HG03432 (cell line): ENCODE data around the gene ARHGAP15.

Experiments
- ATAC-seq: cut with Tn5 transposase; IDR thresholded peaks from one replicate; pipeline ENCODE4 v1.9.1; 2021; ENCODE audit warnings: mild to moderate bottlenecking, moderate library complexity; ENCODE audit not compliant: unreplicated experiment

The ARHGAP15 gene

GRCh38 chr2:143334837-143335236 lies 205.6 kb downstream of the ARHGAP15 start:
- no peak for ATAC-seq

- ATAC-seq = no peak
Observed at GRCh38 chr2:143336719-143337210, 207.5 kb downstream of the ARHGAP15 start.

- ATAC-seq = no peak
Observed at GRCh38 chr2:143341478-143341877, 212.3 kb downstream of the ARHGAP15 start.

GRCh38 chr2:143344780-143345179 lies 215.6 kb downstream of the ARHGAP15 start:
- ATAC-seq = no peak

DNA sequence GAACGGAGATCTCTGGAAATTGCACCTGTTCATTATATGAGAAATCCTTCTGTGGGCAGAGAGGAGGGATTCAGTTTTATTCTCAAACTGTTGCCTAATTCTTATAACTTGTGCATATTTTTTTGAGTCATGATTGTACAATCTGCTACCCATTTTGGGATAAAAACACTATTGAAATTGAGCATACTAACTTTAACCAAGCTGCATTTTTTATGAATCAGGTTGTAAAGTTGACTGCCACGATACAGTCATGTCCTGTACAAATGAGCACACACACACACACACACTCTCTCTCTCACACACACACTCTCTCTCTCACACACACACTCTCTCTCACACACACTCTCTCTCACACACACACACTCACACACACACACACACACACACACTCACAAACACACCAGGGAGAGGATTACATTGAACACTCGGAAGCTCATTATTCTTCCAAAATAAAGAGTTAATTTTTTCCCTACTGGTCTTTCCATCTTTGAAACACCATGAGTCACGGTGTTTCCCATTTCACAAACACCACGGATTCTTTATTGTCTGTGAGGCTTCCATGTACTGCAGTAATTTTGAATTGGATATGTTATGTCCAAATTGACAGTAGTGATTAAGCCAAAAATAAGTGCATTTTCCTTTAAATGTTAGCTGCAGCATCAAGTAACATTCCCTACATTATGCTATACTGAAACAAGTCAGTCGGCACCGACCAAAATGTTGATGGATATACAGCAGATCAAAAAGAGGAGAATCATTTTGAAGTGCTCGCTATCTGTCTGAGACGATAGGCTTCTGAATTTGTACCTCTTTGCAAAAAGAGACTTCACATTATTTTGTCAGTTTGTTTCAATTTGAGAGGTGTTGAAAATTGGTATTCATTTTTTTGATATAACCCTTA lies 216.9 kb downstream of the ARHGAP15 start:
- ATAC-seq = no peak

- ATAC-seq = no peak
Observed at GRCh38 chr2:143347271-143347695, 218.1 kb downstream of the ARHGAP15 start.

- no peak for ATAC-seq
Observed at GRCh38 chr2:143347901-143348414, 218.7 kb downstream of the ARHGAP15 start.

DNA sequence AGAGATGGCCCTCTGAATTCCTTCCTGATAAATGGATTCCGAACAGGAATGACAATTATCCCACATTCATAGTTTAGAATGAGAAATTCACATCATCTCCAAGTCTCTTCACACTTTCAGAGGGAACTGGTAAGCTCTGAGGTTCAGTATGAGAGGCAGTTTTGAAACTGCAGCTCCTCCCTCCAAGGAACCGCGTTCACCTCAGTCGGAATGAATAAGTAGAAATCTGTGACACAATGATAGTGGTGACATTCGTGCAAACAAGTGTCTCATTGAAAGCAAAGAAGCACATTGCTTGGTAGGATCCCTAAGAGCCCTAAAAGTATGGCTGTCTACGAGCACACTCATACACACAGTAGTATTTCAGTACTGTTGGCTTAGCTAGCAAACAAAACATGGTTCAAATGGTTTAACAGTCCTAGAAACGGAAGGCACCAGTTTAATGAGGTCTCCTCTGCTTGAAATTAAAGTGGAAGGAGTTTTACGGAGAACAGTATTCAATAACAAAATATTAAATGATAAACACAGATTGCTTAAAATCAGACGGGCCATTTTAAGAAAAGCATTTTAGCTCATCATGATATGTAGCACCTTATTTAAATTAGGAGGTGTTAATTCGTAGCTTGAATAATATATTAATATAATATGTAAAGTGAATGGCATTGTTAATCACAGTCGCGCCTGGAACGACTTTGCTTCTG lies 225.0 kb downstream of the ARHGAP15 start:
- no peak for ATAC-seq

DNA sequence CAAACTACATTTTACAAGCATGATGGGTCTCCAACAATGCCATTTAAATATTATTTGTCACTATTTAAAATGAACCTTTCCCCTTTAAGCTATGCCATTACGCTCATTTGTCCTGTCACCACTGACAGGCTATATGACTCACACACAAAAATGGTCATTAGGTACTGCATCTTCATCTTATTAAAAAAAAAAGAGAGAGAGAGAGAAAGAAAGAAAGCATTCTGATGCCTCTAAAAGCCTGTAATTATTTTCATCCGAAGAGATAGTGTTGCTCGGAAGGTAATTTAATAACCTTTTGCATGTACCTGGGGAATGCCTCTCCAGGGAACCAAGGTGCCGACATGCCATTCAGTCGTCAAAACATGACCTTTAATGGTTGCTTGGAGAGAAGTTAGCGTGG lies 226.7 kb downstream of the ARHGAP15 start:
- no peak for ATAC-seq

GRCh38 chr2:143356336-143356735 lies 227.1 kb downstream of the ARHGAP15 start:
- ATAC-seq = no peak

DNA sequence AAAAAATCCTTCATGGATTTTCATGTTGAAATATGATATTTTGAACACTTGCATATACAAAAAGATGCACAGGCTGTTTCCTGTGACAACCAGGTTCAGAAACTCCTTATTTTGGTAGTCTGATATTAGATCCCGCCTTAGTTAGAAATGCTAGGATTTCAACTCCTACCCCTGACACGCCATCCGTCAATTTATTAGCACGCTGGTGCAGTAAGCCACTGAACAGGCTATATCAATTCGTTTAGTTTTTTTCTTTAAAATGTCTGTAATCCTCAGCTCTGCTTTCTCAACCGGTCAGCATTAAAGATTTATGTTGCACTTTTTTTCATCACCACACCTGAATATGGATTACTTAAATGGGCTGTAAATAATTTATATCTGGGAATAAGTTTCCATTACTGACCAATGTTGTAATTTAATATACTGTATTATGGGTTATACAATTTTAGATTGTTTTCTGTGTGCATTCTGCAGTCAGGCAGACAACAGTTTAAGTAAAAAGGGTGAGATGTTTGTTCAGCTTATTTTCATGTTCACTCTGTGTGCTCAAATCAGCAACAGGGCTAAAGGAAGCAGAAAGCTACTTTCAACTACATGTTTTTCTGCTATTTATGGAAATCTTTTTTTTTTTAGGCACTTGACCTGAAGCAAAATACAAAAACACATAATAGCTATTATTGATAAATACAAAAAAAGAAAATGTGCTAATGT lies 227.7 kb downstream of the ARHGAP15 start:
- no peak for ATAC-seq

- no peak for ATAC-seq
Observed at GRCh38 chr2:143357966-143358365, 228.7 kb downstream of the ARHGAP15 start.

GRCh38 chr2:143361346-143361745 lies 232.1 kb downstream of the ARHGAP15 start:
- ATAC-seq = no peak

DNA sequence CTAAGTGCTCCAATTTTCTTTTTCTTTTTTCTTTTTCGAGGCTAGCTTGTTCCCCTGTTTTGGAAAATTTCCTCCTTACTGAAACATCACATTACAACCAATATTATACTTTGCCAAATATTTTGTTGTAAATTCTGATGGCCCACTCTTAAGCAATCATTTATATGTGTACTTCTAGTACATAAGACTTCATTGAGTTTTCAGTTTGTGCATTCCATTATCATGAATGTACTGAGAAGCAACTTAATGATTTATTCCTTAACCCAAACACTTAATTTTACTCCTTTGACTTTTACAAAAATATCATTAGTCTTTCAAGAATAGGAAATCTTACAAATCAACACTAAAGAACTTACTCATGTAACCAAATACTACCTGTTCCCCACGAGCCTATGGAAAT lies 242.4 kb downstream of the ARHGAP15 start:
- no peak for ATAC-seq

- ATAC-seq = no peak
Observed at GRCh38 chr2:143375384-143375880, 246.2 kb downstream of the ARHGAP15 start.

- no peak for ATAC-seq
Observed at GRCh38 chr2:143378996-143379395, 249.8 kb downstream of the ARHGAP15 start.

GRCh38 chr2:143379955-143380354 lies 250.7 kb downstream of the ARHGAP15 start:
- ATAC-seq = no peak

DNA sequence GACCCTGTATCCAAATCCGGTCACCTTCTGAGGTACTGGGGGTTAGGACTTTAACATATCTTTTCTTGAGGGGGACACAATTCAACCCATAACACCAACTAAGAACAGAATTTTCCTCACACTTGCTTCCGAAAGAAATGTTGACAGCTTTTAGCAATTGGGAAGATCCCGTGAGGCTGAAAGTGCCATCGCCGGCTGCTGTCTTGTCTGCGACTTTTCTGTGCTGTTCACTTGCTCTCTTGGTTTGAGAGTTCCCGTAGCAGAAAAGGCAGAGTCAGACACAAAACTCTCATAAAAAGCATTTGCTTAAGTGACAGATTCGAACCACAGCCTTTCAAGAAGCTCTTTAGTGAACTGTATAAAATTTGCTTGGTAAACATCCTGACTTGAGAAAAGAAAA lies 253.4 kb downstream of the ARHGAP15 start:
- no peak for ATAC-seq

DNA sequence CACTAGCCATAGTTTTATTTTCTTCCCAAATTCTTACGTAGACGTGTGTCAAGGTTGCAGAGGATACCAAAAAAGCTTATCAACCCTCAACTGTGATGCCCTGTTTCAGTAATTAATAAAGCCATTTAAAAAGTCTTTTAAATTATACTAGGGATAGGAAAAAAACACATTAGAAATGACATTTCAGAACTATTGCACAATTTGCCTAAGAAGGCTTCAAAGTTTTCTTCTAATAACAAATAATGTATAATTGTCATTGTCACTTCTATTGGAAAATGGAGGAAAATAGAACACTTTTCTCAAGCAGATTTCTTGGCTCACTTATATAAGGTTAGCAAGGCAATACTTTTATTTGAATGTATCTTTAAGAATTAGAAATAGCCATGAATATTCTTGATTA lies 253.8 kb downstream of the ARHGAP15 start:
- no peak for ATAC-seq

- ATAC-seq = no peak
Observed at GRCh38 chr2:143384111-143384510, 254.9 kb downstream of the ARHGAP15 start.

DNA sequence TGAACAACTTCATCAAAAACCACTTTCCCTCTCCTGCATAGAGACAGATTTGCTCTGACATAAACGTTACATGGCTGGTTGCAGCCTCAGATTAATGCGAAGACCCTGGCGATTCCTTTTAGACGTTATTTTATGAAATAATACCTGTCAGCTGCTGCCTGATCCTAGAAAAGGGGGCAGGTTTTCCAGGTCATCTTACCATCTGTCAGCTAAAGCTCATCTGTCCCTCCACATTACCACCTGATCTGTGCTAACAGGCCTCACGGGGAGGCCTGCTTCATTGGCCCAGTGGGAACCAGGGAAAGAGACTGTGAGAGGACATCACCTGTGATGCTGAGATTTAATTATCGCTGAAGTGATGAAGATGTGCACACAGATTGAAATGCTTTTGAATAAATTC lies 261.0 kb downstream of the ARHGAP15 start:
- no peak for ATAC-seq
